ENCODE measurements around the gene CNPY3. TPM values are rescaled to one million over a fixed set of nuclear protein-coding genes. Genes with fewer than 3 reads are reported as not detected.
A peak's percentile ranks its signal among the peaks of the same experiment; 100 is the strongest.

CNPY3 gene
- total and polyA plus RNA-seq, 2 of the 13 experiments (the other 11 are each of a cell fraction or from before 2014, with no cell fraction given), result 42.3 to 60.2 TPM

- TF ChIP-seq LBX2 (CRISPR knock-in tag; IDR thresholded peaks at IDR 0.05; ENCODE audit: borderline replicate concordance) (no peak), BRD4 (CRISPR knock-in tag; IDR thresholded peaks at IDR 0.05) (no peak)
Observed at GRCh38 chr6:42936398-42936797, 7.1 kb downstream of the CNPY3 start (continued).

GRCh38 chr6:42937548-42938427 is 8.5 kb downstream of the CNPY3 start:
- H3K9ac ChIP-seq (ENCODE audit: insufficient read depth, low read depth, low read length), result no peak overlapping the region
- peaks cover 15 to 41% of the 10 kb centered on the region in 2 experiments for H3K36me3 ChIP-seq (replicated peaks in 1 of 2; ENCODE audit: control insufficient read depth in 1 of 2, insufficient read depth in 2 of 2, low read length in 2 of 2)
- no peak overlapping the region for H2AFZ ChIP-seq (ENCODE audit: low read length)
- POLR2A ChIA-PET, result interaction anchor here (0.8 to 5.0 kb wide), 6 partner anchors 8 to 58 kb away, joined by 3 to 56 read pairs (median 4); partner anchors contain the start of genes CNPY3, GNMT, PEX6 and PPP2R5D
- H3K9me3 ChIP-seq (ENCODE audit: low read length), result no peaks in the 10 kb centered on the region
- no peak overlapping the region for H3K4me3 ChIP-seq (replicated peaks in 1 of 3; ENCODE audit: insufficient read depth in 1 of 3, low read depth in 2 of 3, low read length in 3 of 3)
- no peak for ATAC-seq
- WGBS (ENCODE audit: low lambda C conversion rate), result 87% methylated on average over 12 of the region's 13 CpGs
- CTCF ChIA-PET (ENCODE audit: low intra/inter-chr PET ratio, low total read pairs), result no interaction called here
- H3K4me2 ChIP-seq (ENCODE audit: low read depth, low read length), result no peak overlapping the region
- in situ Hi-C loops (cut with HindIII; ENCODE audit: extremely low pct_ligation_motif_present, low pct_unique_long_range_greater_than_20kb) (no loop called here), intact Hi-C loops (cut with micrococcal nuclease; ENCODE audit: unreplicated experiment) (loop anchor here (5.0 kb wide), 1 partner anchor 35 kb away; no protein-coding TSS in a partner anchor)
- H3K79me2 ChIP-seq (ENCODE audit: insufficient read depth, low read length), result peaks cover 12% of the 10 kb centered on the region
- FAIRE-seq, result no peak
- TF ChIP-seq ZBTB49 (CRISPR knock-in tag; IDR thresholded peaks at IDR 0.05; ENCODE audit: borderline replicate concordance), result no peak
- TF ChIP-seq IKZF4 (CRISPR knock-in tag; IDR thresholded peaks at IDR 0.05; ENCODE audit: borderline replicate concordance, low read depth, not compliant biosample characterization), result no peak
- TF ChIP-seq SRY (CRISPR knock-in tag; IDR thresholded peaks at IDR 0.05), result 0 out of 2 replicates have a peak, but pooled peaks have one; percentile 6
- 0 out of 2 replicates have a peak, but pooled peaks have one; percentile 17 for TF ChIP-seq ARID4A (CRISPR knock-in tag; IDR thresholded peaks at IDR 0.05; ENCODE audit: borderline replicate concordance)
- TF ChIP-seq ZNF274 (CRISPR knock-in tag; IDR thresholded peaks at IDR 0.05), result 0 out of 2 replicates have a peak, but pooled peaks have one; percentile 25
- no peak for TF ChIP-seq FOXA1 (IDR thresholded peaks at IDR 0.05)
- TF ChIP-seq FOXA1 (CRISPR knock-in tag; IDR thresholded peaks at IDR 0.05), result 0 out of 2 replicates have a peak, but pooled peaks have one; percentile 25
- peak; percentile 32; the same call in 1 of the 2 replicates for TF ChIP-seq RARA (CRISPR knock-in tag; IDR thresholded peaks at IDR 0.05)
- no peak for TF ChIP-seq MEF2D (CRISPR knock-in tag; IDR thresholded peaks at IDR 0.05)
- no peak for TF ChIP-seq NR2F6 (IDR thresholded peaks at IDR 0.05)
- peak; percentile 47; the same call in 1 of the 2 replicates for TF ChIP-seq NR2F6 (CRISPR knock-in tag; IDR thresholded peaks at IDR 0.05)
- TF ChIP-seq HNF4A (CRISPR knock-in tag; IDR thresholded peaks at IDR 0.05), result peak; percentile 56; the same call in 1 of the 2 replicates
- 0 out of 2 replicates have a peak, but pooled peaks have one; percentile 0 for TF ChIP-seq MXD1 (CRISPR knock-in tag; IDR thresholded peaks at IDR 0.05)
- no peaks in the 10 kb centered on the region for H4K20me1 ChIP-seq (ENCODE audit: insufficient read depth, low read length)
- BruUV-seq (replicated peaks), result no TSS peak
- H3K4me1 ChIP-seq (ENCODE audit: insufficient read depth, low read length), result peaks cover 67% of the 10 kb centered on the region
- peak overlapping the region; percentile 81 for H3K27ac ChIP-seq (ENCODE audit: extremely low read length, insufficient read depth, low read length)
- H3K27me3 ChIP-seq (ENCODE audit: control insufficient read depth in 1 of 2, insufficient read depth in 2 of 2, low read length in 2 of 2), result no peaks in the 10 kb centered on the region
- DNase-seq (ENCODE audit: low spot score), result no peak
